ENCODE results near the gene TRMT2B. TPM values are rescaled to one million over a fixed set of nuclear protein-coding genes. Genes with fewer than 3 reads are reported as not detected.

TRMT2B gene
- total RNA-seq, 1 experiment from 2014 or later = 9.8 TPM

DNA sequence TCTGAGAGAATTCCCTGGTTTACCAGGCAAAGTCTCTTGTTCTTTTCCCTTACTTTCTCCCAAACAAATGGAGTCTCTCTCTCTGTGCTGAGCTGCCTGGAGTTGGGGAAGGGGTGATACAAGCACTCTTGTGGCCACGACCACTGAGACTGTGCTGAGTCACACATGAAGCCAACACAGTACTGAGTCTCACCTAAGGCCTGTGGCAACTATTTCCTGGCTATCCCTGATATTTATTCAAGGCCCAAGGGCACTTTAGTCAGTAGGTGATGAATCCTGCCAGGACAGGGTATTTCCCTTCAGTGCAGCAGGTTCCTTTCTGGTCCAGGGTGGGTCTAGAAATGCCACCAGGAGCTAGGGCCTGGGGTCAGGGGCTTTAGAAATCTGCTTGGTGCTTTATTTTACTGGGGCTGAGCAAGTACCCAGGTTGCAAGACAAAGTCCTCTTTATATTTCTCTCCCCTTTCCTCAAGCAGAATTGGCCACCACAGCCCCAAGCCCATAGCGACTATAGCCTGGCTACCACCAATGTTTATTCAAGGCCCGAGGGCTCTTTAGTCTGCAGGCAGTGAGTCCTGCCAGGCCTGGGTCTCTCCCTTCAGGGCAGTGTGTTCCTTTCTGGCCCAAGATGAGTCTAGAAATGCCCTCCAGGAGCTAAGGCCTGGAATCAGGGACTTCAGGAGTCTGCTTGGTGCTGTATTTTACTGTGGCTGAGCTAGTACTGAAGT, 71.9 kb downstream of the TRMT2B start:
- Histone ChIP-seq H3K36me3 (replicated peaks; ENCODE audit: control insufficient read depth, insufficient read depth, low read length) (no peaks in the 10 kb centered on the region), H3K27me3 (ENCODE audit: control insufficient read depth, insufficient read depth, low read length) (no peaks in the 10 kb centered on the region), H3K4me3 (ENCODE audit: insufficient read depth, low read depth, low read length) (no peak overlapping the region)
- DNase-seq = no peak

DNA sequence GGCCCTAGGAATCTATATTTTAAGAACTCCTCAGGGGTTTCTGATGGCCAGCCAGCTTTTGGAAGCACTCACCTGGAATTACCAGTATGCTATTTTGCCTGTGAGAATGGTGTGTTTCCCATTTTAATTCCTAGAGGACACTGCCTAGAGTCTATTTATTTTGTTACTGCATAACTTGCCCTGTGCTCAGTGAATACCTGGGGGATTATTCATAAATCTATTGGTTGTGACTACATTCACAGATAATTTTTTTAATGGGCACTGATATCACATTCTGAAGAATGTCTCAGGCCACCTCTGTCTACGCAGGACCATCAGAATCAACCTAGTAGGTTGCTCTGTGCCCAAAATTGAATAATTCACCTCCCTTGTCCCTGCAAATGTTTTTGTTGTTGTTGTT, 75.7 kb downstream of the TRMT2B start:
- Histone ChIP-seq H3K4me3 (ENCODE audit: insufficient read depth, low read depth, low read length) (no peak overlapping the region), H3K27me3 (ENCODE audit: control insufficient read depth, insufficient read depth, low read length) (no peaks in the 10 kb centered on the region), H3K36me3 (replicated peaks; ENCODE audit: control insufficient read depth, insufficient read depth, low read length) (no peaks in the 10 kb centered on the region)
- no peak for DNase-seq

DNA sequence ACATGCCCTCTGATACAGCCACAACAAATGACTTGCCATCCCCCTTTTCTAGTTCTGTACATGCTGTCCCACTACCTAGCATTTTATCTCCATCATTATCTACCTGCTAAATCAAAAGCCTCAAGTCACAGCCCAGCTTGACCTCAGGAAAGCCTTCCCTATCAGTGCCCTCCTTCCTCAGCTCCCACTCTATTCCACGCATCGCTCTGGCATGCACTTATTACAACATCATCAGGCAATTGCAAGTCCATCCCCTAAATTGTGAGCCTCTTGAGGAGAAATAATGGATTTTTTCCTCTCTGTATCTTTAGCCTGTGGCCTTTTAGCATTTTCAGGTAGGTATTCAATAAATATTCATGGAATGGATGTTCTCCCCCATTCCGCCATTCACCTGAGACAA, 76.7 kb downstream of the TRMT2B start:
- Histone ChIP-seq H3K27me3 (ENCODE audit: control insufficient read depth, insufficient read depth, low read length) (no peaks in the 10 kb centered on the region), H3K4me3 (ENCODE audit: insufficient read depth, low read depth, low read length) (no peak overlapping the region), H3K36me3 (replicated peaks; ENCODE audit: control insufficient read depth, insufficient read depth, low read length) (no peaks in the 10 kb centered on the region)
- no peak for DNase-seq

DNA sequence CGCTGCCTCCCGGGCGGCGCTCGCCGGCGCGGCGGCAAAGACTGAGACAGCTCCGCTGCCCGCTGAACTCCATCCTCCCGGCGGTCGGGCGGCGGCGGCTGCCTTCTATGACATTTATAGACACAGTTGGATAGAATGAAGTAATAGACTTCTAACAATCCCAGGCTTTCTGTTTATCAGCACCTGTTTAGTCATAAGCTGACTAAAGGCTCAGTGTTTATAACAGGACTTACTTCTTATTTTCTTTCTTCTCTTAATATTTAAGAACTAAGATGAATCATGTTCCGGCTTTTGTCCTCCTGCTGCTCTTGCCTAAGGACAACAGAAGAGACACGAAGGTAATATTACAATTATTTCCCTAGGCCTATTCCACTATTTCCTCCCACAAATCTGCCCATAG, 78.5 kb downstream of the TRMT2B start:
- H3K36me3 ChIP-seq (replicated peaks; ENCODE audit: control insufficient read depth, insufficient read depth, low read length) = no peaks in the 10 kb centered on the region
- no peak overlapping the region for H3K4me3 ChIP-seq (ENCODE audit: insufficient read depth, low read depth, low read length)
- no peak for DNase-seq
- no peaks in the 10 kb centered on the region for H3K27me3 ChIP-seq (ENCODE audit: control insufficient read depth, insufficient read depth, low read length)

DNA sequence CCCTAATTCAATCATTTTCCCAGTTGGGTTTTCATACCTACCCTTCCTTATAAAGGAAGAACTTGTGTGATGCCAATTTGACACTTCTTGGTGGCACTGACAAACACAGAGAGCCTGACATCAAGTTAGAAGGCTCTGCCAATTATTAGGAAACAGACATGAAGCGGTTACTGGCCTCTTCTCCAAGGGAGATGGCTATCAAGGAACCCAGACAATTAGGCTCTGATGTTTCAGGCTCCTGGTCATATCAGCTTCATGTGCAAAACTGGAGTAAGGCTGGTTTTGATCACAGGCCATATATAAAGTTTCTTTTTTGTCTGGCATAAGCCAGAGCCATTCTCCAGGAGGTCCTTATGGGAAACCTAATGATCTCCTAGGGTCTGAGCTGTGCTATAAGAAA, 82.0 kb downstream of the TRMT2B start:
- Histone ChIP-seq H3K36me3 (replicated peaks; ENCODE audit: control insufficient read depth, insufficient read depth, low read length) (no peaks in the 10 kb centered on the region), H3K27me3 (ENCODE audit: control insufficient read depth, insufficient read depth, low read length) (no peaks in the 10 kb centered on the region), H3K4me3 (ENCODE audit: insufficient read depth, low read depth, low read length) (no peak overlapping the region)
- no peak for DNase-seq

DNA sequence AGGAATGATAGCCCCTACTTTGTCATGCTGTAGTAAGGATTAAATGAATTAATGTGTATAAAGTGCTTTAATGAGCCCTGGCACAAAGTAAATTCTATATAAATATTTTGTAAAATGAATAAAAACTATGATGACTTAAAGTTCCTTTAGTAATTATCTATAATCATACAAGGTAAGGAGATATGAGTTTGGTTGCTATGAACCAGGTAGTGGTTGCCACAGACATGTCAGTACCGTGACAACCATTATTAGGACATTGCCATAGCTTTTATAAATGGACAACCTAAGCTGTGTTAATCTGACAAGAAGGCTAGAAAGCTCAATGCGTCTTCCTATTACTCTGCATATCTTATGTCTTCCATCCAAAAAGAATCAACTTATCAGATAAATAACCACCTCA, 82.5 kb downstream of the TRMT2B start, which contains the start of gene ARL13A:
Gene ARL13A, plus strand, starts transcription at position 301 of the 400 bp plus-strand sequence. CDS start 3,982 bp downstream, outside the sequence.
- no peaks in the 10 kb centered on the region for H3K27me3 ChIP-seq (ENCODE audit: control insufficient read depth, insufficient read depth, low read length)
- DNase-seq = no peak

DNA sequence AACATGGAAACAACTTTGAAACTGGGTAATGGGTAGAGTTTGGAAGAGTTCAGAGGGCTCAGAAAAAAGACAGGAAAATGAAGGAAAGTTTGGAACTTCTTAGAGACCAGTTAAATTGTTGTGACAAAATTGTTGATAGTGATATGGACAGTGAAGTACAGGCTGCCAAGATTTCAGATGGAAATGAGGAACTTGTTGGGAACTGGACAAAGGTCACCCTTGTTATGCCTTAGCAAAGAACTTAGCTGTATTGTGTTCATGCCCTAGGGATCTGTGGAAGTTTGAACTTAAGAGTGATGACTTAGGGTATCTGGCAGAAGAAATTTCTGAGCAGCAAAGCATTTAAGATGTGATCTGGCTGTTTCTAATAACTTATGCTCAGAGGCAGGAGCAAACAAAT, 87.5 kb downstream of the TRMT2B start:
- no peak for DNase-seq

More for the DNA sequence above, 82.5 kb downstream of the TRMT2B start, which contains the start of gene ARL13A:
- Histone ChIP-seq H3K4me3 (ENCODE audit: insufficient read depth, low read depth, low read length) (no peak within 1 kb of the TSS), H3K36me3 (replicated peaks; ENCODE audit: control insufficient read depth, insufficient read depth, low read length) (no peaks in the 10 kb centered on the region)

DNA sequence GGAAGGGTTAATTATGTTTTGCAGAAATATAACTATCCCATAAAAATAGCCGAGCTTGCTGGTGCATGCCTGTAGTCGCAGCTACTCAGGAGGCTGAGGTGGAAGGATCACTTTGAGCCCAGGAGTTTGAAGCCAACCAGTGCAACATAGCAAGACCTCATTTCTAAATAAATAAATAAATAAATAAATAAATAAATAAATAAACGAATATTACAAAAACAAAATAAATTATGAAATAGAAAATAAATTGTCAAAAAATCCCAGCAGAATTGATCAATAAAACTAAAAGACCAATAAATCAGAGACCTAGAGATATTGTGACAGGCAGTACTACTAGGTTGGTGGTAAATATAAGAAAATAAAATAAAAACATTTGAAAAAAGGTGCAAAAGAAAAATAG, 89.1 kb downstream of the TRMT2B start:
- H3K27me3 ChIP-seq (ENCODE audit: control insufficient read depth, insufficient read depth, low read length) = no peaks in the 10 kb centered on the region
- no peak overlapping the region for H3K4me3 ChIP-seq (ENCODE audit: insufficient read depth, low read depth, low read length)
- no peaks in the 10 kb centered on the region for H3K36me3 ChIP-seq (replicated peaks; ENCODE audit: control insufficient read depth, insufficient read depth, low read length)
- no peak for DNase-seq

More for the DNA sequence above, 87.5 kb downstream of the TRMT2B start:
- Histone ChIP-seq H3K36me3 (replicated peaks; ENCODE audit: control insufficient read depth, insufficient read depth, low read length) (no peaks in the 10 kb centered on the region), H3K27me3 (ENCODE audit: control insufficient read depth, insufficient read depth, low read length) (no peaks in the 10 kb centered on the region), H3K4me3 (ENCODE audit: insufficient read depth, low read depth, low read length) (no peak overlapping the region)

Other genes with a start within 250 kb of the TRMT2B start
- 29.6 and 34.9 TPM in 2 replicates for gene CSTF2, start 231.7 kb downstream of the TRMT2B start, total RNA-seq (2014; rRNA removed; shearing (Covaris generic))
- gene NOX1, start 177.8 kb downstream of the TRMT2B start, total RNA-seq (2014; rRNA removed; shearing (Covaris generic)) = not detected in 2 replicates
- gene XKRX, start 123.2 kb downstream of the TRMT2B start, total RNA-seq (2014; rRNA removed; shearing (Covaris generic)) = 0.41 and 0.90 TPM in 2 replicates
- not detected in 2 replicates for gene ARL13A, start 82.4 kb downstream of the TRMT2B start, total RNA-seq (2014; rRNA removed; shearing (Covaris generic))
- 1.4 and 2.3 TPM in 2 replicates for gene TMEM35A, start 26.8 kb upstream of the TRMT2B start, total RNA-seq (2014; rRNA removed; shearing (Covaris generic))
- 21.0 and 25.0 TPM in 2 replicates for gene CENPI, start 46.1 kb upstream of the TRMT2B start, total RNA-seq (2014; rRNA removed; shearing (Covaris generic))
- gene DRP2, start 167.7 kb upstream of the TRMT2B start, total RNA-seq (2014; rRNA removed; shearing (Covaris generic)) = 0.17 and 0.26 TPM in 2 replicates
- 0.11 TPM in 1 of 2 replicates, not detected in the other for gene TAF7L, start 239.2 kb upstream of the TRMT2B start, total RNA-seq (2014; rRNA removed; shearing (Covaris generic))